Vein endothelial cell (primary cell): ENCODE data around the gene MAPK1. TPM values are rescaled to one million over a fixed set of nuclear protein-coding genes. Genes with fewer than 3 reads are reported as not detected.

Experiments used
- small RNA-seq: library from RNA; depleted of rRNA; stranded (forward); fragments of <200 nt; gene quantifications from one replicate; pipeline ENCODE3, GENCODE V24; 2012
- total RNA-seq: library from RNA; depleted of rRNA; stranded (reverse); fragments of >200 nt; gene quantifications from 2 replicates; pipeline ENCODE4 v1.2.3, GENCODE V29; 2012

MAPK1 gene
- 58.1 and 93.7 TPM in 2 replicates for total RNA-seq

DNA sequence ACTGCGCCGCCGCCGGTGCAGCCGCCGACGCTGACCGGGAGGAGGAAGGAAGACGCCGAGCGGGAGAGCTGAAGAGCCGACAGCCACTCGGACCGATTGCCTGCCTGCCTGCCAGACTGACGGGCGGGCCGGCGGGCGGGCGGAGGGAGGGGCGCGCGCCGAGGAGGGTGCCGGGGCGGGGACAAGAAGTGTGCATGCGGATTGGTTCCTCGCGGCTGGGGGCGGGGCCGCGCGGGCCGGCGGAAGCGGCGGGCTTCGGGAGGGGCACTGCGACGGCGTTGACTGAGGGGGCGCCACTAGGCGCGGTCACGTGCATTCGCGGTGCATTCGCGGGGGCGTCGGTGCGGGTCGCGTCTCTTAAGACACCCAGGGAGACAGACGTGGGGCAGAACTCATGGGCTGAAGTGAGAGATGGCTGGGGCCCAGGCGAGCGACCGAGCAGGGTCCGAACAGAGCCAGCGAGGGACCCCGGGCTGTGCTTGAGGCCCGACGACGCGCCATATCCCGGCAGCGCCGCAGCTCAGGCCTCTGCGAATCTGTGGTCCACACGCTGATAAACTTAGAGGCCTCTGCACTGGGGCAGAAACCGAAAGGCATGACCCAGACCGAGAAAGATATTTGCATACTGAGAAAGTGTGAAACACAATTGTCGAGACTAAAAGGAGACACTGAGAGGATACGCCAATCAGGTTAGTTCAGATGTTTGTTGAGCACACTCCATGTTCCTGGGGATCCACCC is at the start of gene MAPK1:
Gene MAPK1 (minus strand): TSS at position 118 of the 739 bp plus-strand sequence. CDS start 205 bp downstream, outside the sequence.

DNA sequence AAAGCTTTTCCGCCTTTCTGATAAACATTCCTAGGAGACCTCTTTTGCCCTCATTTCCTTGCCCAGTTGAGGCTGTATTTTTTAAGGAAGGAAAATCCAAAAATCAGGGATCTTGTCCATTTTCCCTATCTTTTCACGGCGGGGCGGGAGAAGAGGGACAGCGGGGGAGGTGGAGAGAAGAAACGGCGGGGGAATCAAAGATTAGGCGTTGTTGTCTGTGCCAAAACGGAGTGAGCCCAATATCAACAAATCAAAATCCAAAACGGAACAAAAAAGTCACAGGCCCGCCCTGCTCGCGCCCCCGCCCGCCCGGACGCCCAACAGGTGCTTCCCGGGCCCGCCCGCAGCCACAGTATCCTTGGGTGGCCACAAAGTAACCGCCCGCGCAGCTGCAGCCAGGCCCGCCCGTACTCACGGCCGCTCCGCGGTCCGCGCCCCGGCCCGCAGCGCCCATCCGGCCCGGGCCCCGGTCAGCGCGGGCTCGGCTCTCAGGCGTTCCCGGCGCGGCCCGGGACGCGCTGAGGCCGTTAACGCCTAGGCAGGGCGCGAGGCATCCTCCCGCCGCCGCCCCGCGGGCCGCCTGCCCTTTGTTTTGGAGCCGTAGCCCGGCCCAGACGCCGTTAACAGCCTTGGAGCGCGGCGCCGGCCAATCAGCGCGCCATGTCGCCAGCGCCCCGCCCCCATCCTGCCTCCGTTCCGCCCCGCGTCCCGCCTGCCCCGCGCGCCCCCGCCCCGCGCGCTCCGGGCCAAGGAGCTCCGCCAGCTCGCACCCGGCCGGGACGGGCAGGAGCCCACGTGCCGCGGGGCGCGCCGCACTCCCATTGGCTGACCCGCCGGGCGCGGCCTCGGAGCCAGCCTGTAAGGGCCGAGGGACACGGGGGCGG is 132.0 kb downstream of the MAPK1 start, which contains the start of gene YPEL1:
Gene YPEL1 (minus strand): TSS at position 595 of the 884 bp plus-strand sequence. CDS start 25,050 bp downstream, outside the sequence.

Small RNAs within 50 kb of the gene (small RNA-seq; reads per million reads assigned to genes)
- gene RN7SL280P (not detected), gene RNA5SP493 (not detected)

Other genes with a start within 250 kb of the MAPK1 start
- 38.5 and 39.8 TPM in 2 replicates for gene YDJC, start 237.6 kb downstream of the MAPK1 start, total RNA-seq
- 0.33 and 0.38 TPM in 2 replicates for gene CCDC116, start 234.9 kb downstream of the MAPK1 start, total RNA-seq
- 22.0 and 29.7 TPM in 2 replicates for gene SDF2L1, start 225.3 kb downstream of the MAPK1 start, total RNA-seq
- 29.4 and 30.1 TPM in 2 replicates for gene PPIL2, start 201.6 kb downstream of the MAPK1 start, total RNA-seq
- 4.4 and 6.9 TPM in 2 replicates for gene YPEL1, start 131.9 kb downstream of the MAPK1 start, total RNA-seq
- gene PPM1F, start 85.2 kb upstream of the MAPK1 start, total RNA-seq, result 165 and 166 TPM in 2 replicates
- gene TOP3B, start 115.1 kb upstream of the MAPK1 start, total RNA-seq, result 34.0 and 36.1 TPM in 2 replicates